Uterus (tissue), 2 donors: ENCODE data around the gene SLC5A4.

Experiments
- POLR2A ChIP-seq, 2 donors: fragments of 450-650 bp; IDR thresholded peaks; one replicate each; pipeline ENCODE4 v1.6.1; 2016; ENCODE audit warnings: antibody characterized with exemption in 2 of 2, mild to moderate bottlenecking in 1 of 2, moderate library complexity in 1 of 2
- TF ChIP-seq, protein P1 (sequence below), 4 experiments: fragments of 200-600 bp in 2 of 4; fragments of 450-650 bp in 2 of 4; sonication (generic) in 2 of 4; IDR thresholded peaks; one replicate each; pipeline ENCODE4 v1.5.1; 2016 to 2019; ENCODE audit warnings: antibody characterized with exemption in 4 of 4, mild to moderate bottlenecking in 2 of 4, moderate library complexity in 1 of 4

- TF ChIP-seq, protein P1, sequence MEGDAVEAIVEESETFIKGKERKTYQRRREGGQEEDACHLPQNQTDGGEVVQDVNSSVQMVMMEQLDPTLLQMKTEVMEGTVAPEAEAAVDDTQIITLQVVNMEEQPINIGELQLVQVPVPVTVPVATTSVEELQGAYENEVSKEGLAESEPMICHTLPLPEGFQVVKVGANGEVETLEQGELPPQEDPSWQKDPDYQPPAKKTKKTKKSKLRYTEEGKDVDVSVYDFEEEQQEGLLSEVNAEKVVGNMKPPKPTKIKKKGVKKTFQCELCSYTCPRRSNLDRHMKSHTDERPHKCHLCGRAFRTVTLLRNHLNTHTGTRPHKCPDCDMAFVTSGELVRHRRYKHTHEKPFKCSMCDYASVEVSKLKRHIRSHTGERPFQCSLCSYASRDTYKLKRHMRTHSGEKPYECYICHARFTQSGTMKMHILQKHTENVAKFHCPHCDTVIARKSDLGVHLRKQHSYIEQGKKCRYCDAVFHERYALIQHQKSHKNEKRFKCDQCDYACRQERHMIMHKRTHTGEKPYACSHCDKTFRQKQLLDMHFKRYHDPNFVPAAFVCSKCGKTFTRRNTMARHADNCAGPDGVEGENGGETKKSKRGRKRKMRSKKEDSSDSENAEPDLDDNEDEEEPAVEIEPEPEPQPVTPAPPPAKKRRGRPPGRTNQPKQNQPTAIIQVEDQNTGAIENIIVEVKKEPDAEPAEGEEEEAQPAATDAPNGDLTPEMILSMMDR (IDR thresholded peaks at IDR 0.05), result no peak
- TF ChIP-seq POLR2A (IDR thresholded peaks at IDR 0.05), result no peak
Observed at GRCh38 chr22:32185821-32186220, 69.3 kb downstream of the SLC5A4 start.
